Measurements from ENCODE around the gene CHD2. TPM values are rescaled to one million over a fixed set of nuclear protein-coding genes. Genes with fewer than 3 reads are reported as not detected.

Gene CHD2
- polyA plus RNA-seq, 1 experiment: 38.2 TPM

GRCh38 chr15:92955706-92956105, 55.6 kb downstream of the CHD2 start:
- ChIA-PET POLR2A (no interaction called here), CTCF (no interaction called here)
- DNase-seq (ENCODE audit: low read depth): no peak
- H3K27me3 ChIP-seq (ENCODE audit: control insufficient read depth, insufficient read depth, low read length): no peaks in the 10 kb centered on the region
- H3K4me3 ChIP-seq (ENCODE audit: low read depth, low read length): no peak overlapping the region
- H3K36me3 ChIP-seq (ENCODE audit: control insufficient read depth, insufficient read depth, low read length): peaks cover 12% of the 10 kb centered on the region
- TF ChIP-seq, protein P1, sequence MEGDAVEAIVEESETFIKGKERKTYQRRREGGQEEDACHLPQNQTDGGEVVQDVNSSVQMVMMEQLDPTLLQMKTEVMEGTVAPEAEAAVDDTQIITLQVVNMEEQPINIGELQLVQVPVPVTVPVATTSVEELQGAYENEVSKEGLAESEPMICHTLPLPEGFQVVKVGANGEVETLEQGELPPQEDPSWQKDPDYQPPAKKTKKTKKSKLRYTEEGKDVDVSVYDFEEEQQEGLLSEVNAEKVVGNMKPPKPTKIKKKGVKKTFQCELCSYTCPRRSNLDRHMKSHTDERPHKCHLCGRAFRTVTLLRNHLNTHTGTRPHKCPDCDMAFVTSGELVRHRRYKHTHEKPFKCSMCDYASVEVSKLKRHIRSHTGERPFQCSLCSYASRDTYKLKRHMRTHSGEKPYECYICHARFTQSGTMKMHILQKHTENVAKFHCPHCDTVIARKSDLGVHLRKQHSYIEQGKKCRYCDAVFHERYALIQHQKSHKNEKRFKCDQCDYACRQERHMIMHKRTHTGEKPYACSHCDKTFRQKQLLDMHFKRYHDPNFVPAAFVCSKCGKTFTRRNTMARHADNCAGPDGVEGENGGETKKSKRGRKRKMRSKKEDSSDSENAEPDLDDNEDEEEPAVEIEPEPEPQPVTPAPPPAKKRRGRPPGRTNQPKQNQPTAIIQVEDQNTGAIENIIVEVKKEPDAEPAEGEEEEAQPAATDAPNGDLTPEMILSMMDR (IDR thresholded peaks at IDR 0.05; ENCODE audit: insufficient read depth, low read depth, low read length): no peak

- Histone ChIP-seq H3K36me3 (ENCODE audit: control insufficient read depth, insufficient read depth, low read length) (peaks cover 10% of the 10 kb centered on the region), H3K4me3 (ENCODE audit: low read depth, low read length) (no peak overlapping the region), H3K27me3 (ENCODE audit: control insufficient read depth, insufficient read depth, low read length) (no peaks in the 10 kb centered on the region)
- ChIA-PET POLR2A (no interaction called here), CTCF (no interaction called here)
- TF ChIP-seq, protein P1 (IDR thresholded peaks at IDR 0.05; ENCODE audit: insufficient read depth, low read depth, low read length): no peak
- no peak for DNase-seq (ENCODE audit: low read depth)
Measured at GRCh38 chr15:92958105-92958504, 58.0 kb downstream of the CHD2 start.

GRCh38 chr15:92959219-92959618, 59.1 kb downstream of the CHD2 start:
- H3K36me3 ChIP-seq (ENCODE audit: control insufficient read depth, insufficient read depth, low read length): peaks cover 5% of the 10 kb centered on the region
- TF ChIP-seq, protein P1 (IDR thresholded peaks at IDR 0.05; ENCODE audit: insufficient read depth, low read depth, low read length): no peak
- H3K4me3 ChIP-seq (ENCODE audit: low read depth, low read length): no peak overlapping the region
- no peaks in the 10 kb centered on the region for H3K27me3 ChIP-seq (ENCODE audit: control insufficient read depth, insufficient read depth, low read length)
- CTCF ChIA-PET: no interaction called here
- POLR2A ChIA-PET: no interaction called here
- DNase-seq (ENCODE audit: low read depth): no peak

DNA sequence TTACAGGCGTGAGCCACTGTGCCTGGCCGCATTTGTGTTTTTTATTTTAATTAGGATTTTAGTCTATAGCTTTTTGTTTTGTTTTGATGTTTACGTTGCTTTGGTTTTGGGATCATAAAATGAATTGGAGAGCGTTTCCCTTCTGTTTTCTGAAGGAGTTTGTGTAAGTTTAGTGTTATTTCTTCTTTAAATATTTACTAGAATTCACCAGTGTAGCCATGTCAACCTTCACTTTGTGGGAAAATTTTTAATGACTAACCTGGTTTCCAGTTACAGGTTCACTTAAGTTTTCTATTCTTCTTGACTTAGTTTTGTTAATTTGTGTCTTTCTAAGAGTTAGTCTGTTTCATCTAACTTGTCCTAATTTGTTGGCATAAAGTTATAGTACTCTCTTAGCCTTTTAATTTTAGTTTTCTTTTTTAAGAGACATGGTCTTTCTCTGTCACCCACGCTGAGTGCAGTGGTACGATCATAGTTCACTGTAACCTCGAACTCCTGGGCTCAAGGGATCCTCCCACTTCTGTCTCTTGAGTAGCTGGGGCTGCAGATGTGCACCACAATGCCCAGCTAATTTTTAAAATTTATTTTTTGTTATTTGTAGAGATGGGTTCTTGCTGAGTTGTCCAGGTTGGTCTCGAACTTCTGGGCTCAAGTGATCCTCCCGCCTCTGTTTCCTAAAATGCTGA, 61.0 kb downstream of the CHD2 start:
- peaks cover 5% of the 10 kb centered on the region for H3K36me3 ChIP-seq (ENCODE audit: control insufficient read depth, insufficient read depth, low read length)
- POLR2A ChIA-PET: no interaction called here
- CTCF ChIA-PET: interaction anchor here (1.3 kb wide), 2 partner anchors 10 to 24 kb away, joined by 3 to 4 read pairs; no protein-coding TSS in a partner anchor
- no peak for DNase-seq (ENCODE audit: low read depth)
- TF ChIP-seq, protein P1 (IDR thresholded peaks at IDR 0.05; ENCODE audit: insufficient read depth, low read depth, low read length): no peak
- no peak overlapping the region for H3K4me3 ChIP-seq (ENCODE audit: low read depth, low read length)
- no peaks in the 10 kb centered on the region for H3K27me3 ChIP-seq (ENCODE audit: control insufficient read depth, insufficient read depth, low read length)

DNA sequence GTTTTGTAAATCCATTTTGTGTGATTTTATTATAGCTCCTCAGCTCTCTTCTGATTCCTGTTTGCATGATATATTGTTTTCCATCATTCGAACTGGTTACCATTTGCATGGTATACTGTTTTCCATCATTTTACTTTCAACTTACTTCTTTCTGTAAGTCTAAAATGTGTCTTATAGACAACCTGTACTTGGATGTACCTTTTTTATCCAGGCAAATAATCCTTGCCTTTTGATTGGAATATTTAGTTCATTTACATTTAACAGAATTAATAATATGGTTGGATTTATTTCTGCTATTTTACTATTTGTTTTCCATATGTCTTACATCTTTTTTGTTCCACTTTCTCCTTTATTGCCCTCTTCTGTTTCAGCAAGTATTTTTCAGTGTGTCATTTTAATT, 62.8 kb downstream of the CHD2 start:
- Histone ChIP-seq H3K36me3 (ENCODE audit: control insufficient read depth, insufficient read depth, low read length) (peaks cover 8% of the 10 kb centered on the region), H3K27me3 (ENCODE audit: control insufficient read depth, insufficient read depth, low read length) (no peaks in the 10 kb centered on the region), H3K4me3 (ENCODE audit: low read depth, low read length) (no peak overlapping the region)
- TF ChIP-seq, protein P1 (IDR thresholded peaks at IDR 0.05; ENCODE audit: insufficient read depth, low read depth, low read length): no peak
- ChIA-PET CTCF (no interaction called here), POLR2A (no interaction called here)
- DNase-seq (ENCODE audit: low read depth): no peak

All from BJ (cell line).